Effector CD8-positive, alpha-beta T cell (primary cell): Measurements from ENCODE around the gene CCR5.

Experiments
- DNase-seq: peaks from one replicate; lab custom pipeline; 2025; lab: John Stamatoyannopoulos, UW

Gene CCR5

GRCh38 chr3:46358466-46358865 is 12.3 kb upstream of the CCR5 start:
- DNase-seq: no peak

- DNase-seq: no peak
Observed at GRCh38 chr3:46359733-46360493, 10.8 kb upstream of the CCR5 start.

GRCh38 chr3:46360907-46361306 is 9.8 kb upstream of the CCR5 start:
- no peak for DNase-seq

GRCh38 chr3:46361408-46362283 is 9.1 kb upstream of the CCR5 start:
- DNase-seq: no peak

GRCh38 chr3:46365041-46365440 is 5.7 kb upstream of the CCR5 start:
- DNase-seq: no peak

- DNase-seq: no peak
Observed at GRCh38 chr3:46365737-46366524, 4.8 kb upstream of the CCR5 start.

- DNase-seq: no peak
Observed at GRCh38 chr3:46367811-46368210, 2.9 kb upstream of the CCR5 start.

- DNase-seq: no peak
Observed at GRCh38 chr3:46368569-46368968, 2.2 kb upstream of the CCR5 start.

GRCh38 chr3:46369151-46369550 is 1.6 kb upstream of the CCR5 start:
- no peak for DNase-seq

GRCh38 chr3:46369675-46370132 is 1.0 kb upstream of the CCR5 start:
- no peak for DNase-seq

GRCh38 chr3:46371519-46372340 is 984 bp downstream of the CCR5 start:
- DNase-seq: no peak

- DNase-seq: no peak
Observed at GRCh38 chr3:46372492-46373359, 2.0 kb downstream of the CCR5 start.

GRCh38 chr3:46374755-46375154 is 4.0 kb downstream of the CCR5 start:
- no peak for DNase-seq

GRCh38 chr3:46375218-46375617 is 4.5 kb downstream of the CCR5 start:
- DNase-seq: no peak

- no peak for DNase-seq
Observed at GRCh38 chr3:46375814-46376213, 5.1 kb downstream of the CCR5 start.

GRCh38 chr3:46378426-46378942 is 7.7 kb downstream of the CCR5 start:
- peak; percentile 28 for DNase-seq

GRCh38 chr3:46380471-46381221 is 9.9 kb downstream of the CCR5 start:
- no peak for DNase-seq

GRCh38 chr3:46381625-46382024 is 10.9 kb downstream of the CCR5 start:
- no peak for DNase-seq

GRCh38 chr3:46383211-46383950 is 12.6 kb downstream of the CCR5 start:
- DNase-seq: no peak
